HG02759 (cell line): Measurements from ENCODE around the gene MLC1.

Experiments
- ATAC-seq: cut with Tn5 transposase; IDR thresholded peaks from one replicate; pipeline ENCODE4 v1.9.1; 2021; ENCODE audit warnings: mild to moderate bottlenecking, moderate library complexity; ENCODE audit not compliant: unreplicated experiment

Gene MLC1

GRCh38 chr22:50016988-50017700, 68.1 kb downstream of the MLC1 start:
- ATAC-seq = no peak

- ATAC-seq = no peak
Measured at GRCh38 chr22:50016308-50016987, 68.8 kb downstream of the MLC1 start.

- ATAC-seq = no peak
Measured at GRCh38 chr22:50015451-50016307, 69.5 kb downstream of the MLC1 start.

GRCh38 chr22:50014655-50015401, 70.4 kb downstream of the MLC1 start:
- no peak for ATAC-seq

DNA sequence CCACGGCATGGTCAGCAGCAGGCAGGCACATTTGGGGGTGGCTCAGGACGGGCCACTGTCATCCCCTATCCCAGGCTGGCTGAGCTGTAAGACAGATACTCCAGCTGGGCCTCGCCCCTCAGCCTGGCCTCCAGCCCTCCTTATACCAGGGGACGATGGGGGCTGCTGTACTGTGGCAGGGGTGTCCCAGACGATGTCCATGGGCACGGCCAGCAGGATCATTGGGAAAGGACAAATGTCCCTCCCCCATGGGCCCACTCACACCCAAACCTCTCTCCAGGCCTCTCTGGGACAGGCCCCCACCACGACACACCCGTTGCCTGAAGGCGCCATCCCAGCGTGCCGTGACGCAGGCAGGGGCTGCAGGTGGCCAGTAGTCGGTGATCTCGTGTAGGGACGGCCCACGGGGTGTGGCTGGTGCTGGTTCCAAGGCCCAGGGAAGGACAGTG, 71.1 kb downstream of the MLC1 start:
- ATAC-seq = no peak

DNA sequence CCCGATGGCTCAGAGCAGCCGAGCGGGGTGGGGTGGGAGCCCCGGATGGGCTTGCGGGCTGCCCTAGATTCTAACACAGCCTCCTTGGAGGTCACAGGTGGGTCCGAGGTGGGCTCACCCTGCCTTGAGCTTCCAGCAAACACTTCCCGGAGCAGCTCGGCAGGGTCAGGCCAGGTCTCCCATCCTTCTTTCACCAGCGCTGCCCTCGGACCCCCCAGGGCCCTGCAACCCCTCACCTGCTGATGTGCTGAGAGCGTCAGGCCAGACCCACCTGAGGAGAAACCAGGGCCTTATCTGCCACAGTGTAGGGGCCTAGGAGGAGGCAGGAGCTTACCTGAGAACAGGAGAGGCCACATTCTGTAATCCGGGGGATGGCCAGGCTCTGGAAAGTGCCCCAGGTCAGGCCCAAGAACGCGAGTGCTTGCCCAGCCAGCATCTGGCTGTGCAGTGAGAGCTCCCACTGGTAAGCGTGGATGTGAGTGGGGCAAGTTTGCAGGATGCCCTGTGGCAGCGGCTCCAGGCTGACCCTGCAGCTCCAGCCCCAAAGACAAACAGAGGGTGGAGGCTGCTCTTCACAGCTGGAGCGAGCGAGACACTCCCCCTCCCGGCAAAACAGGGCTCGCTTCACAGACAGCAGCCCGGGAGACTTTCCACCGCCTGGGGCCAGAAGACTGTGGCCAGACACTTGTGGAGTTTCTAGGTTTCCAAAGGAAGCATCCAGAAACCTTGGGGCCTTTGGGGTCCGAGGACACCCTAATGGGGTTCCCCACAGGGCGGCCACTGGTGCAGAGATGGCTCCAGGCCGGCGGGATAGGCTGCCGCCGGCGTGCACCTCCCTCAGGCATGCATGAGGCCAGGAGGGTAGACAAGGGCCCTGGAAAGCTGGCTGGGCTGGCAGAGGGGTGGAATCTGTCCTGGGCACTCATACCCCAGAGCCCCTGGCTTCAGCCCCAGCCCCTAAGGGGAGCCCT, 72.7 kb downstream of the MLC1 start, which contains the start of gene IL17REL:
Gene IL17REL, minus strand, starts transcription at position 555 of the 971 bp plus-strand sequence. Its CDS starts 119 bp downstream, at position 436.
- ATAC-seq = no peak

GRCh38 chr22:50011447-50012210, 73.6 kb downstream of the MLC1 start:
- no peak for ATAC-seq

- ATAC-seq = peak; percentile 40
Measured at GRCh38 chr22:50010676-50011446, 74.4 kb downstream of the MLC1 start.

GRCh38 chr22:50009765-50010675, 75.2 kb downstream of the MLC1 start:
- no peak for ATAC-seq
